Measurements from ENCODE around the gene DIAPH3. TPM values are rescaled to one million over a fixed set of nuclear protein-coding genes. Genes with fewer than 3 reads are reported as not detected.

DIAPH3 gene
- total RNA-seq, 1 donor from 2014 or later: 2.6 TPM

DNA sequence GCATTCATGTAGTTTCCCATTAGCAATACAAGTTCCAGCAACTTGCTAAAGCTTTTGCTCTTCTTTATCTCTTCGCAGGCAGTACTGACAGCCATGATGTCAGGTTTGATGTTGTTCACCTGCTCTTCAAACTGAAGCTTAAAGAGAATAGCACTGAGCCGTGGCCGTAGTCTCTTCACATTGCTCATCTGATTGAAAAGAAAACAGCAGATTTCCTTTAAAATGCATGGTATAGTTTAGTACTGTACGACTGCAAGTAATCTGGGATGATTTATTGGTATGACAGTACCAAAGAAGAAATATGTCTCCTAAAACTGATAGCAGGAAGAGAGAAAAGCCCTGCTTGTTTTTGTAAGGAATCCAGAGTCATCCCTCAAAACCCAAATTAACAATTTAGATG lies 284.4 kb downstream of the DIAPH3 start:
- Mint-ChIP-seq H3K9me3 (ENCODE audit: unreplicated experiment) (no peaks in the 10 kb centered on the region), H3K36me3 (ENCODE audit: unreplicated experiment) (no peaks in the 10 kb centered on the region), H3K4me1 (ENCODE audit: low read depth, unreplicated experiment) (no peaks in the 10 kb centered on the region), H3K27me3 (ENCODE audit: unreplicated experiment) (no peaks in the 10 kb centered on the region), H3K27ac (ENCODE audit: unreplicated experiment) (no peak overlapping the region), H3K4me3 (ENCODE audit: unreplicated experiment) (no peak overlapping the region)
- TF ChIP-seq, protein P1, sequence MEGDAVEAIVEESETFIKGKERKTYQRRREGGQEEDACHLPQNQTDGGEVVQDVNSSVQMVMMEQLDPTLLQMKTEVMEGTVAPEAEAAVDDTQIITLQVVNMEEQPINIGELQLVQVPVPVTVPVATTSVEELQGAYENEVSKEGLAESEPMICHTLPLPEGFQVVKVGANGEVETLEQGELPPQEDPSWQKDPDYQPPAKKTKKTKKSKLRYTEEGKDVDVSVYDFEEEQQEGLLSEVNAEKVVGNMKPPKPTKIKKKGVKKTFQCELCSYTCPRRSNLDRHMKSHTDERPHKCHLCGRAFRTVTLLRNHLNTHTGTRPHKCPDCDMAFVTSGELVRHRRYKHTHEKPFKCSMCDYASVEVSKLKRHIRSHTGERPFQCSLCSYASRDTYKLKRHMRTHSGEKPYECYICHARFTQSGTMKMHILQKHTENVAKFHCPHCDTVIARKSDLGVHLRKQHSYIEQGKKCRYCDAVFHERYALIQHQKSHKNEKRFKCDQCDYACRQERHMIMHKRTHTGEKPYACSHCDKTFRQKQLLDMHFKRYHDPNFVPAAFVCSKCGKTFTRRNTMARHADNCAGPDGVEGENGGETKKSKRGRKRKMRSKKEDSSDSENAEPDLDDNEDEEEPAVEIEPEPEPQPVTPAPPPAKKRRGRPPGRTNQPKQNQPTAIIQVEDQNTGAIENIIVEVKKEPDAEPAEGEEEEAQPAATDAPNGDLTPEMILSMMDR (IDR thresholded peaks at IDR 0.05; ENCODE audit: partially characterized antibody, unreplicated experiment): no peak
- DNase-seq: no peak

DNA sequence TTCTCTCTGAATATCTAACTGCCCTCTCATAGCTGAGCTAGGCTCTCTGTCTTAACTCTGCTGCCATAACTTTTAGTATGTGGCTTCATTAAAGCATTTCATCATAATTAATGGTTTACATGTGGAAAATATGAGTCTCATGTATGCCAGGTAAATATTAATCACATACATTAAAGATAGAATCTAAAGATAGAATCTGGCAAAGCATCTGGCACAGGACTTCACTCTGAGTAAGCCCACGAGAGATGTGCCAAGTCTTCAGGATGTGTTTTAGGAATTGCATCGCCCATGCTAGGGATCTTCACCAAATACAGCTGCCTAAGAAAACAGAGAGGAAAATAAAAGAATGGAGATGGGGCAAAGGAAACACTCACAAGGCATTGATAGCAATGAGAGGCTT lies 285.8 kb downstream of the DIAPH3 start:
- H3K4me3 Mint-ChIP-seq (ENCODE audit: unreplicated experiment): no peak overlapping the region
- TF ChIP-seq, protein P1 (IDR thresholded peaks at IDR 0.05; ENCODE audit: partially characterized antibody, unreplicated experiment): no peak
- H3K27ac Mint-ChIP-seq (ENCODE audit: unreplicated experiment): no peak overlapping the region
- H3K27me3 Mint-ChIP-seq (ENCODE audit: unreplicated experiment): no peaks in the 10 kb centered on the region
- H3K36me3 Mint-ChIP-seq (ENCODE audit: unreplicated experiment): no peaks in the 10 kb centered on the region
- DNase-seq: no peak
- no peaks in the 10 kb centered on the region for H3K9me3 Mint-ChIP-seq (ENCODE audit: unreplicated experiment)
- H3K4me1 Mint-ChIP-seq (ENCODE audit: low read depth, unreplicated experiment): no peaks in the 10 kb centered on the region

DNA sequence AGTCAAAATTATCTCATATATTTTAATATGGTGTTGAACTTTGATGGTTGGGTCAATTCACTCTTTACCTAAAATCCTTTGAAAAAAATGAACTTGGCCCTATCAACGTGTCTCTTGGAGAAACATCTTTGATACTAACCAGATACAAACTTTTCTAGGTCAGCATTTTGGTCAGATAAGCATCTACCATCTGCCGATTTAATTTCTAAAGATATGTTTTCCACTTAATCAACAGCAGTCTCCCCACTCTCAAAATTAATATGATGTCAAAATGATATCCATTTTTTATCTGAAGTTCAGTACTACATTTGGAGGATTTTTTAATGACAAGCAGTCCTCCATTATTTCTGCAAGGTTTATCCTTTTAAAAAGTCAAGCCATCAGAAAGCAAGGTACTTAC lies 288.8 kb downstream of the DIAPH3 start:
- no peak overlapping the region for H3K4me3 Mint-ChIP-seq (ENCODE audit: unreplicated experiment)
- no peaks in the 10 kb centered on the region for H3K4me1 Mint-ChIP-seq (ENCODE audit: low read depth, unreplicated experiment)
- no peaks in the 10 kb centered on the region for H3K27me3 Mint-ChIP-seq (ENCODE audit: unreplicated experiment)
- TF ChIP-seq, protein P1 (IDR thresholded peaks at IDR 0.05; ENCODE audit: partially characterized antibody, unreplicated experiment): no peak
- no peak overlapping the region for H3K27ac Mint-ChIP-seq (ENCODE audit: unreplicated experiment)
- no peaks in the 10 kb centered on the region for H3K9me3 Mint-ChIP-seq (ENCODE audit: unreplicated experiment)
- H3K36me3 Mint-ChIP-seq (ENCODE audit: unreplicated experiment): no peaks in the 10 kb centered on the region
- no peak for DNase-seq

DNA sequence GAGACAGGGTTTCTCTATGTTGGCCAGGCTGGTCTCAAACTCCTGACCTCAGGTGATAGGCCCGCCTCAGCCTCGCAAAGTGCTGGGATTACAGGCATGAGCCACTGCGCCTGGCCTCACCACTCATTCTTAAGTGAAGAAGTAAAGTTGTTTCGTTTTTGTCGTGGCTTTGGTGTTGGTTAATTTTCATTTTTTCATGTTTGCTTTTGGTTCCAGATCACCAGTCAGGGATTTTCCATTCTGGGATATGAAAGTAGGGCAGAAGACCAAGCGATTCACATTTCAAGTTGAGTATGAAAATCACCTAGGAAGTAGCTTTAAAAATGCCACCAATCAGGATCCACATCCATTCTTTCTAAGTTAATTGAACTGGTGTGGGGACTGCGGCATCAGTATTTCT lies 289.9 kb downstream of the DIAPH3 start:
- H3K4me1 Mint-ChIP-seq (ENCODE audit: low read depth, unreplicated experiment): no peaks in the 10 kb centered on the region
- H3K9me3 Mint-ChIP-seq (ENCODE audit: unreplicated experiment): no peaks in the 10 kb centered on the region
- no peak for DNase-seq
- no peaks in the 10 kb centered on the region for H3K36me3 Mint-ChIP-seq (ENCODE audit: unreplicated experiment)
- TF ChIP-seq, protein P1 (IDR thresholded peaks at IDR 0.05; ENCODE audit: partially characterized antibody, unreplicated experiment): no peak
- H3K27ac Mint-ChIP-seq (ENCODE audit: unreplicated experiment): no peak overlapping the region
- no peaks in the 10 kb centered on the region for H3K27me3 Mint-ChIP-seq (ENCODE audit: unreplicated experiment)
- no peak overlapping the region for H3K4me3 Mint-ChIP-seq (ENCODE audit: unreplicated experiment)

DNA sequence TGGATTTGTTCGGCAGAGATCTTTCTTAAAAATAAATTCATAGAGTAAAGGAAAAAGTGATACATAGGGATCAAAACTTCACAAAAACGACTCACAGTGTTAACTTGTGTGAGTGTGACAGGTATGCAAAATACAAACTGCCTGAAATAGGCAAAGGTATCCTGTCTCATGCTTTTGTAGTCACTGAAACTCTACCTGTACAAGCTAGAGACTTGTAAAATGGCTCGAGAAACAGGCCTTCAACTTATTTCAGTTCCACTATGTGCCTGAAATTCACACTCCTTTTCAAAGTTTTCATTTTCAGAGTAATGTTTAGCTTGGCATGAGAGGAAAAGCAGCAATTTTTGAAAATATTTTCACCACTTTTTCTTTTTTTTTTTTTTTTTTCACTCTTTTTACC lies 290.4 kb downstream of the DIAPH3 start:
- no peak for DNase-seq

More for the DNA sequence above, 290.4 kb downstream of the DIAPH3 start:
- Mint-ChIP-seq H3K4me3 (ENCODE audit: unreplicated experiment) (no peak overlapping the region), H3K27me3 (ENCODE audit: unreplicated experiment) (no peaks in the 10 kb centered on the region), H3K27ac (ENCODE audit: unreplicated experiment) (no peak overlapping the region), H3K9me3 (ENCODE audit: unreplicated experiment) (no peaks in the 10 kb centered on the region), H3K4me1 (ENCODE audit: low read depth, unreplicated experiment) (no peaks in the 10 kb centered on the region), H3K36me3 (ENCODE audit: unreplicated experiment) (no peaks in the 10 kb centered on the region)
- TF ChIP-seq, protein P1 (IDR thresholded peaks at IDR 0.05; ENCODE audit: partially characterized antibody, unreplicated experiment): no peak
